OCI-LY7 (cell line): ENCODE measurements around the gene HIVEP3.

ENCODE experiments used
- CTCF ChIP-seq: fragments of 200-600 bp; sonication (generic); conservative IDR thresholded peaks from 2 replicates; pipeline ENCODE4 v1.5.1; 2014; ENCODE audit warnings: mild to moderate bottlenecking, antibody characterized with exemption, low read length, moderate library complexity, mixed read lengths
- EZH2phosphoT487 ChIP-seq: fragments of 200-600 bp; sonication (generic); IDR thresholded peaks from 2 replicates; pipeline ENCODE4 v1.6.1; 2018; ENCODE audit warnings: low read depth, borderline replicate concordance, mild to moderate bottlenecking, mixed run types, antibody characterized with exemption, low read length, moderate library complexity, mixed read lengths

GRCh38 chr1:41622859-41623732 is 295.6 kb downstream of the HIVEP3 start:
- TF ChIP-seq CTCF = no peak
- no peak for TF ChIP-seq EZH2phosphoT487
